HL-60 (cell line): ENCODE data around the gene RELT.

Experiments
- DNase-seq, 2 experiments: peaks; one replicate each; pipeline ENCODE4 v3.0.0-alpha.2; 2010 to 2020; ENCODE audit warnings: low read depth in 1 of 2, low spot score in 1 of 2
- H3K27ac ChIP-seq: fragments of 250-450 bp; sonication (Bioruptor Pico); replicated peaks from 2 replicates; pipeline ENCODE4 v1.5.1; 2020; ENCODE audit warnings: mild to moderate bottlenecking, moderate library complexity
- H3K27me3 ChIP-seq: fragments of 250-450 bp; sonication (Bioruptor Pico); 2 replicates; pipeline ENCODE4 v1.5.1; 2021; ENCODE audit warnings: mild to moderate bottlenecking, moderate library complexity; ENCODE audit not compliant: insufficient read depth, poor library complexity, severe bottlenecking
- H3K4me3 ChIP-seq: replicated peaks from 2 replicates; pipeline ENCODE4 v1.5.1; 2011; ENCODE audit warnings: mild to moderate bottlenecking, control low read depth, low read length; ENCODE audit not compliant: insufficient read depth
- CTCF ChIP-seq: IDR thresholded peaks from one replicate; pipeline ENCODE4 v1.5.1; 2011; ENCODE audit warnings: low read length, control low read depth, inconsistent platforms; ENCODE audit not compliant: insufficient read depth
- GABPA ChIP-seq: IDR thresholded peaks from 2 replicates; pipeline ENCODE4 v1.6.1; 2012; ENCODE audit warnings: low read depth
- POLR2AphosphoS5 ChIP-seq: IDR thresholded peaks from 2 replicates; pipeline ENCODE4 v1.6.1; 2012; ENCODE audit warnings: low read depth
- SPI1 ChIP-seq: IDR thresholded peaks from 2 replicates; pipeline ENCODE4 v1.6.1; 2012; ENCODE audit warnings: low read depth, mild to moderate bottlenecking, borderline replicate concordance
- TF ChIP-seq, protein P1 (sequence below): IDR thresholded peaks from 2 replicates; pipeline ENCODE4 v1.6.1; 2012; ENCODE audit warnings: low read depth; ENCODE audit not compliant: insufficient replicate concordance

The RELT gene

GRCh38 chr11:73390601-73391565, 14.7 kb downstream of the RELT start:
- TF ChIP-seq CTCF (no peak), GABPA (no peak), SPI1 (no peak)
- H3K4me3 ChIP-seq: no peak overlapping the region
- no peaks in the 10 kb centered on the region for H3K27me3 ChIP-seq
- peak overlapping the region; percentile 40 for H3K27ac ChIP-seq
- no peak for DNase-seq

- no peak overlapping the region for H3K4me3 ChIP-seq
- DNase-seq: no peak
- no peaks in the 10 kb centered on the region for H3K27me3 ChIP-seq
- H3K27ac ChIP-seq: no peak overlapping the region; the same call in 1 of the 2 replicates
- TF ChIP-seq CTCF (no peak), SPI1 (no peak), GABPA (no peak), POLR2AphosphoS5 (no peak)
- TF ChIP-seq, protein P1, sequence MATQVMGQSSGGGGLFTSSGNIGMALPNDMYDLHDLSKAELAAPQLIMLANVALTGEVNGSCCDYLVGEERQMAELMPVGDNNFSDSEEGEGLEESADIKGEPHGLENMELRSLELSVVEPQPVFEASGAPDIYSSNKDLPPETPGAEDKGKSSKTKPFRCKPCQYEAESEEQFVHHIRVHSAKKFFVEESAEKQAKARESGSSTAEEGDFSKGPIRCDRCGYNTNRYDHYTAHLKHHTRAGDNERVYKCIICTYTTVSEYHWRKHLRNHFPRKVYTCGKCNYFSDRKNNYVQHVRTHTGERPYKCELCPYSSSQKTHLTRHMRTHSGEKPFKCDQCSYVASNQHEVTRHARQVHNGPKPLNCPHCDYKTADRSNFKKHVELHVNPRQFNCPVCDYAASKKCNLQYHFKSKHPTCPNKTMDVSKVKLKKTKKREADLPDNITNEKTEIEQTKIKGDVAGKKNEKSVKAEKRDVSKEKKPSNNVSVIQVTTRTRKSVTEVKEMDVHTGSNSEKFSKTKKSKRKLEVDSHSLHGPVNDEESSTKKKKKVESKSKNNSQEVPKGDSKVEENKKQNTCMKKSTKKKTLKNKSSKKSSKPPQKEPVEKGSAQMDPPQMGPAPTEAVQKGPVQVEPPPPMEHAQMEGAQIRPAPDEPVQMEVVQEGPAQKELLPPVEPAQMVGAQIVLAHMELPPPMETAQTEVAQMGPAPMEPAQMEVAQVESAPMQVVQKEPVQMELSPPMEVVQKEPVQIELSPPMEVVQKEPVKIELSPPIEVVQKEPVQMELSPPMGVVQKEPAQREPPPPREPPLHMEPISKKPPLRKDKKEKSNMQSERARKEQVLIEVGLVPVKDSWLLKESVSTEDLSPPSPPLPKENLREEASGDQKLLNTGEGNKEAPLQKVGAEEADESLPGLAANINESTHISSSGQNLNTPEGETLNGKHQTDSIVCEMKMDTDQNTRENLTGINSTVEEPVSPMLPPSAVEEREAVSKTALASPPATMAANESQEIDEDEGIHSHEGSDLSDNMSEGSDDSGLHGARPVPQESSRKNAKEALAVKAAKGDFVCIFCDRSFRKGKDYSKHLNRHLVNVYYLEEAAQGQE: no peak
Observed at GRCh38 chr11:73391665-73392064, 15.5 kb downstream of the RELT start.

- no peak for TF ChIP-seq CTCF
- TF ChIP-seq POLR2AphosphoS5: no peak
- no peak for TF ChIP-seq GABPA
- TF ChIP-seq, protein P1: no peak
- no peak for TF ChIP-seq SPI1
- DNase-seq: no peak
- Histone ChIP-seq H3K27ac (peak overlapping the region; percentile 45), H3K4me3 (no peak overlapping the region), H3K27me3 (no peaks in the 10 kb centered on the region)
Observed at GRCh38 chr11:73392108-73393010, 16.2 kb downstream of the RELT start.
